Measurements from ENCODE around the gene SRSF10.
A peak's percentile ranks its signal among the peaks of the same experiment; 100 is the strongest.

The SRSF10 gene

GRCh38 chr1:23930861-23931490 lies 49.2 kb downstream of the SRSF10 start (continued):
- TF ChIP-seq HOXA7 (CRISPR knock-in tag; IDR thresholded peaks at IDR 0.05; ENCODE audit: borderline replicate concordance), result no peak
- no peak for TF ChIP-seq PBX3 (CRISPR knock-in tag; IDR thresholded peaks at IDR 0.05)
- no peak for TF ChIP-seq ZNF394 (tag by site-specific recombination; IDR thresholded peaks at IDR 0.05; ENCODE audit: borderline replicate concordance)
- TF ChIP-seq ZNF391 (tag by site-specific recombination; IDR thresholded peaks at IDR 0.05; ENCODE audit: borderline replicate concordance, low read depth), result no peak

- TF ChIP-seq ZBTB20 (tag by site-specific recombination; IDR thresholded peaks at IDR 0.05), result no peak
- TF ChIP-seq ZFP3 (tag by site-specific recombination; IDR thresholded peaks at IDR 0.05; ENCODE audit: low read depth), result no peak
- peak; percentile 65 for TF ChIP-seq ZNF362 (tag by site-specific recombination; IDR thresholded peaks at IDR 0.05)
- no peak for TF ChIP-seq GLIS1 (tag by site-specific recombination; IDR thresholded peaks at IDR 0.05)
- TF ChIP-seq ZNF624 (tag by site-specific recombination; IDR thresholded peaks at IDR 0.05), result no peak
- no peak for TF ChIP-seq ZNF777 (tag by site-specific recombination; IDR thresholded peaks at IDR 0.05; ENCODE audit: borderline replicate concordance)
- TF ChIP-seq ZNF639 (tag by site-specific recombination; IDR thresholded peaks at IDR 0.05), result no peak
- no peak overlapping the region for H3K27ac ChIP-seq (ENCODE audit: extremely low read depth, low read depth, low read length)
- H3K9me3 ChIP-seq (ENCODE audit: control insufficient read depth, insufficient read depth, low read depth, low read length), result no peaks in the 10 kb centered on the region
- no peaks in the 10 kb centered on the region for H3K4me1 ChIP-seq (ENCODE audit: control insufficient read depth, insufficient read depth, low read length)
- H3K4me3 ChIP-seq (ENCODE audit: low read depth, low read length), result no peak overlapping the region
- CTCF ChIA-PET, result interaction anchor here (1.0 kb wide), 1 partner anchor 158 kb away, joined by 3 read pairs; no protein-coding TSS in a partner anchor
- POLR2A ChIA-PET, result no interaction called here
- H3K36me3 ChIP-seq (ENCODE audit: control insufficient read depth in 2 of 2, insufficient read depth in 1 of 2, low read length in 2 of 2), result no peaks in the 10 kb centered on the region
Observed at GRCh38 chr1:23930270-23930669, 49.9 kb downstream of the SRSF10 start.

- Histone ChIP-seq H3K4me1 (ENCODE audit: control insufficient read depth, insufficient read depth, low read length) (no peaks in the 10 kb centered on the region), H3K4me3 (ENCODE audit: low read depth, low read length) (no peak overlapping the region), H3K36me3 (ENCODE audit: control insufficient read depth in 2 of 2, insufficient read depth in 1 of 2, low read length in 2 of 2) (no peaks in the 10 kb centered on the region), H3K9me3 (ENCODE audit: control insufficient read depth, insufficient read depth, low read depth, low read length) (no peaks in the 10 kb centered on the region), H3K27ac (ENCODE audit: extremely low read depth, low read depth, low read length) (no peak overlapping the region)
- TF ChIP-seq ZNF580 (tag by site-specific recombination; IDR thresholded peaks at IDR 0.05) (no peak), ZSCAN16 (tag by site-specific recombination; IDR thresholded peaks at IDR 0.05) (no peak)
- ChIA-PET POLR2A (no interaction called here), CTCF (interaction anchor here (0.5 to 1.0 kb wide), 5 partner anchors 118 to 222 kb away, joined by 3 to 6 read pairs (median 3); partner anchors contain the start of gene MYOM3)
Observed at GRCh38 chr1:23928789-23929188, 51.3 kb downstream of the SRSF10 start.

GRCh38 chr1:23927097-23927496 lies 53.0 kb downstream of the SRSF10 start:
- Histone ChIP-seq H3K4me3 (ENCODE audit: low read depth, low read length) (no peak overlapping the region), H3K4me1 (ENCODE audit: control insufficient read depth, insufficient read depth, low read length) (no peaks in the 10 kb centered on the region), H3K36me3 (ENCODE audit: control insufficient read depth in 2 of 2, insufficient read depth in 1 of 2, low read length in 2 of 2) (no peaks in the 10 kb centered on the region), H3K27ac (ENCODE audit: extremely low read depth, low read depth, low read length) (no peak overlapping the region), H3K9me3 (ENCODE audit: control insufficient read depth, insufficient read depth, low read depth, low read length) (no peaks in the 10 kb centered on the region)
- CTCF ChIA-PET, result no interaction called here
- POLR2A ChIA-PET, result no interaction called here
- TF ChIP-seq ZBTB17 (tag by site-specific recombination; IDR thresholded peaks at IDR 0.05), result peak; percentile 82
- TF ChIP-seq ZNF645 (tag by site-specific recombination; IDR thresholded peaks at IDR 0.05), result no peak
- peak; percentile 52; the same call in 1 of the 2 replicates for TF ChIP-seq ZNF23 (tag by site-specific recombination; IDR thresholded peaks at IDR 0.05; ENCODE audit: borderline replicate concordance)
